Measurements from ENCODE around the gene PPM1L.

PPM1L gene

GRCh38 chr3:160780245-160780644 lies 24.2 kb downstream of the PPM1L start:
- no peak overlapping the region for H3K9ac ChIP-seq
- no peaks in the 10 kb centered on the region for H3K27me3 ChIP-seq (ENCODE audit: insufficient read depth, low read depth)
- H3K4me1 ChIP-seq (ENCODE audit: low read depth, poor library complexity, severe bottlenecking) = peaks cover 48% of the 10 kb centered on the region
- H3K79me2 ChIP-seq (ENCODE audit: insufficient read depth, low read depth) = peaks cover 34% of the 10 kb centered on the region; the same call in 1 of the 2 replicates
- H3K4me3 ChIP-seq (IDR thresholded peaks at IDR 0.05; ENCODE audit: insufficient read depth, low read depth, low read length) = no peak overlapping the region
- no peak overlapping the region for H2AFZ ChIP-seq (ENCODE audit: low read depth)
- H3K27ac ChIP-seq = no peak overlapping the region
- TF ChIP-seq CTCF (conservative IDR thresholded peaks at IDR 0.05; ENCODE audit: low read depth, low read length) = no peak
- 0 out of 2 replicates have a peak, but pooled peaks cover 3% of the 10 kb centered on the region for H4K20me1 ChIP-seq (ENCODE audit: insufficient read depth)
- no peak overlapping the region for H3K4me2 ChIP-seq
- H3K36me3 ChIP-seq (ENCODE audit: insufficient read depth) = no peaks in the 10 kb centered on the region

GRCh38 chr3:160781402-160781801 lies 25.4 kb downstream of the PPM1L start:
- no peak overlapping the region for H3K4me3 ChIP-seq (IDR thresholded peaks at IDR 0.05; ENCODE audit: insufficient read depth, low read depth, low read length)
- no peaks in the 10 kb centered on the region for H3K36me3 ChIP-seq (ENCODE audit: insufficient read depth)
- H3K27me3 ChIP-seq (ENCODE audit: insufficient read depth, low read depth) = no peaks in the 10 kb centered on the region
- no peak overlapping the region for H3K27ac ChIP-seq
- 0 out of 2 replicates have a peak, but pooled peaks cover 3% of the 10 kb centered on the region for H4K20me1 ChIP-seq (ENCODE audit: insufficient read depth)
- no peak for TF ChIP-seq CTCF (conservative IDR thresholded peaks at IDR 0.05; ENCODE audit: low read depth, low read length)
- peaks cover 53% of the 10 kb centered on the region for H3K4me1 ChIP-seq (ENCODE audit: low read depth, poor library complexity, severe bottlenecking)
- H2AFZ ChIP-seq (ENCODE audit: low read depth) = no peak overlapping the region
- peaks cover 28% of the 10 kb centered on the region; the same call in 1 of the 2 replicates for H3K79me2 ChIP-seq (ENCODE audit: insufficient read depth, low read depth)
- no peak overlapping the region for H3K9ac ChIP-seq
- H3K4me2 ChIP-seq = no peak overlapping the region

GRCh38 chr3:160781863-160782262 lies 25.8 kb downstream of the PPM1L start:
- no peaks in the 10 kb centered on the region for H3K36me3 ChIP-seq (ENCODE audit: insufficient read depth)
- TF ChIP-seq CTCF (conservative IDR thresholded peaks at IDR 0.05; ENCODE audit: low read depth, low read length) = no peak
- H3K79me2 ChIP-seq (ENCODE audit: insufficient read depth, low read depth) = peaks cover 28% of the 10 kb centered on the region; the same call in 1 of the 2 replicates
- H3K4me2 ChIP-seq = no peak overlapping the region
- H3K27me3 ChIP-seq (ENCODE audit: insufficient read depth, low read depth) = no peaks in the 10 kb centered on the region
- H3K4me3 ChIP-seq (IDR thresholded peaks at IDR 0.05; ENCODE audit: insufficient read depth, low read depth, low read length) = no peak overlapping the region
- H2AFZ ChIP-seq (ENCODE audit: low read depth) = no peak overlapping the region
- 0 out of 2 replicates have a peak, but pooled peaks cover 3% of the 10 kb centered on the region for H4K20me1 ChIP-seq (ENCODE audit: insufficient read depth)
- no peak overlapping the region for H3K9ac ChIP-seq
- H3K27ac ChIP-seq = no peak overlapping the region
- H3K4me1 ChIP-seq (ENCODE audit: low read depth, poor library complexity, severe bottlenecking) = peaks cover 53% of the 10 kb centered on the region

GRCh38 chr3:160784853-160785252 lies 28.8 kb downstream of the PPM1L start:
- H3K9ac ChIP-seq = no peak overlapping the region
- no peaks in the 10 kb centered on the region for H3K27me3 ChIP-seq (ENCODE audit: insufficient read depth, low read depth)
- H3K4me3 ChIP-seq (IDR thresholded peaks at IDR 0.05; ENCODE audit: insufficient read depth, low read depth, low read length) = no peak overlapping the region
- no peak overlapping the region for H2AFZ ChIP-seq (ENCODE audit: low read depth)
- peaks cover 32% of the 10 kb centered on the region for H3K4me1 ChIP-seq (ENCODE audit: low read depth, poor library complexity, severe bottlenecking)
- no peaks in the 10 kb centered on the region for H3K36me3 ChIP-seq (ENCODE audit: insufficient read depth)
- H3K27ac ChIP-seq = no peak overlapping the region
- TF ChIP-seq CTCF (conservative IDR thresholded peaks at IDR 0.05; ENCODE audit: low read depth, low read length) = no peak
- H3K79me2 ChIP-seq (ENCODE audit: insufficient read depth, low read depth) = peaks cover 19% of the 10 kb centered on the region
- peak overlapping the region; percentile 17 for H3K4me2 ChIP-seq
- H4K20me1 ChIP-seq (ENCODE audit: insufficient read depth) = 0 out of 2 replicates have a peak, but pooled peaks cover under 1% of the 10 kb centered on the region

Measured in KMS-11 (cell line).